HG03521 (cell line): Measurements from ENCODE around the gene ITGA7.
A peak's percentile ranks its signal among the peaks of the same experiment; 100 is the strongest.

Source experiments
- ATAC-seq: cut with Tn5 transposase; IDR thresholded peaks from one replicate; pipeline ENCODE4 v1.9.1; 2021; ENCODE audit warnings: mild to moderate bottlenecking, moderate library complexity; ENCODE audit not compliant: unreplicated experiment

The ITGA7 gene

DNA sequence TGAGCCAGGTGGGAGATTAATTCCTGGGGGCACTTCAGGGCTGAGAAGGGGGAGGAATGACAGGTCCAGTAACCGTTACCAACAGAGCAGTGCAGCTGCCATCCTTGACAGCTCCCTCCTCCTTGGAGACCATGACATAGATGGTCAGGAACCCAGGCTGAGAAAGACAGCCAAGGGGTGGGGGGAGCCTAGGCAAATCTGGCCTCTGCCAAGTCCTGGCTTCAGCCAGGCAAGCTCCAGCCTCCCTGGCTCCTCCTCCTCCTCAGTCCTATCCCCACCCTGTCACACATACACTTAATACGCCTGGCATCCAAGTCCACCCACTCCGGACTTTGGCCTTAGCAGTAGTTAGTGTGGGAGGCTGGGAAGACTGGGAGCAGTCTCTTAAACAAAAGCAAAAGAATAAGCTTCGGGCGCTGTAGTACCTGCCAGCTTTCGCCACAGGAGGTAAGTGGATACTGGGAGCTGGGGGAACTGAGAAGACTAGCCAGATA, 12.4 kb upstream of the ITGA7 start, which contains the start of gene RDH5:
Gene RDH5, plus strand, starts transcription at position 323 of the 494 bp plus-strand sequence. CDS start 792 bp downstream, outside the sequence.
- no peak for ATAC-seq

DNA sequence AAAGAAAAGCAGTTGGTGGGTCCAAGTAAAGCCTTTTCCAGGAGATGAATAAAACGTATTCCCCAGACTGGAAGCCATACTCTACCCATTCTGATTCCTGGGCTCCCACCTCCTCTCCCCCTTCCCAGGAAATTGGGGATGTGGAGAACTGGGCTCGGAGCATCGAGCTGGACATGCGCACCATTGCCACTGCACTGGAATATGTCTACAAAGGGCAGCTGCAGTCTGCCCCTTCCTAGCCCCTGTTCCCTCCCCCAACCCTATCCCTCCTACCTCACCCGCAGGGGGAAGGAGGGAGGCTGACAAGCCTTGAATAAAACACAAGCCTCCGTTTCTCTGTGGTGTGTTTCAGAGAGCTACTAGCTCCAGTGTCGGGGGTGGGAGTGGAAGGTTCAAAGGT, 11.7 kb upstream of the ITGA7 start:
- no peak for ATAC-seq

DNA sequence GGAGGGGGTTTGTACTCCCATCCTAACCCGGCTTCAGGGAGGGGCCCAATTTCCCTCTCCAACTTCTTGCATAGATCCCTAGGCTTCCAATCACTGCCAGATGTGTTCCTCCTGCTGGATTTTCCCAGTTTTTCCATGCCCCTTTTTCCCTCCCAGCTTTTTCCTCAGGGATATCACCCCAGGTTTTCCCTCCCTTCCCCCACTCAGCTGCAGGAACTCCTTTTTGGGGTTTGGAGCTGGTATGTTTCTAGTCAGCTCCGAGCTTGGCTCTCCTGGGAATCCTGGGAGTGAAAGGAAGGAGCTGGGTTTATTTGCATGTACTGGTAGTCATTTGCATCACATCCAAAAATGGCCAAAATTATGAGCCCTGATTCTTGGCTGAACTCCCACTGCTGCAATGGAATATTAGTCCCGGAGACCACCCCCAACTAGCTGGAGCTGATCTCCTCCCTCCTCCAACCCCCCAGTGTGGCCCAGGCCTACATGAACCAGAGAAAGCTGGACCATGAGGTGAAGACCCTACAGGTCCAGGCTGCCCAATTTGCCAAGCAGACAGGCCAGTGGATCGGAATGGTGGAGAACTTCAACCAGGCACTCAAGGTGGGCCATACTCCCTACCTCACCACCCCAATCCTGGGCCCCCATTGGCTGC, 11.0 kb upstream of the ITGA7 start:
- ATAC-seq, result no peak

DNA sequence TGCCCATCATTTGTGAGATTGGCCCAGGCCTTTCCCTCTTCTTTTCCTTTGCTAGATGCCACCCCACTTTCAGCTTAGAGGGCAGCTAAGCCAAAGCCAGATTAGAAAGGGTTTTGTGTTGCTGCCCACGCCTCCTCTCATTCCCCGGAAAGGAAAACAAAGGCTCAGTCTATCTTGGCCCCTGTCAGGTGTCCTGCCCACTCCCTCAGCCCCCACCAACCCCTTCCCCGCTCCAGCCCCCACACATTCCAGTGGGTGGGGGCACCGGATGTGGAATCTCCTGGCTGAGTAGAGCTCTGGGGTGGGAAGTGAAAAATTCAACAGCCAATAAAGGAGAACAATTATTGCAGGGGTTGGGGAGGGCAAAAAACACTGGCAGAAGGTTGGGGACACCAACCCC, 10.3 kb upstream of the ITGA7 start:
- no peak for ATAC-seq

DNA sequence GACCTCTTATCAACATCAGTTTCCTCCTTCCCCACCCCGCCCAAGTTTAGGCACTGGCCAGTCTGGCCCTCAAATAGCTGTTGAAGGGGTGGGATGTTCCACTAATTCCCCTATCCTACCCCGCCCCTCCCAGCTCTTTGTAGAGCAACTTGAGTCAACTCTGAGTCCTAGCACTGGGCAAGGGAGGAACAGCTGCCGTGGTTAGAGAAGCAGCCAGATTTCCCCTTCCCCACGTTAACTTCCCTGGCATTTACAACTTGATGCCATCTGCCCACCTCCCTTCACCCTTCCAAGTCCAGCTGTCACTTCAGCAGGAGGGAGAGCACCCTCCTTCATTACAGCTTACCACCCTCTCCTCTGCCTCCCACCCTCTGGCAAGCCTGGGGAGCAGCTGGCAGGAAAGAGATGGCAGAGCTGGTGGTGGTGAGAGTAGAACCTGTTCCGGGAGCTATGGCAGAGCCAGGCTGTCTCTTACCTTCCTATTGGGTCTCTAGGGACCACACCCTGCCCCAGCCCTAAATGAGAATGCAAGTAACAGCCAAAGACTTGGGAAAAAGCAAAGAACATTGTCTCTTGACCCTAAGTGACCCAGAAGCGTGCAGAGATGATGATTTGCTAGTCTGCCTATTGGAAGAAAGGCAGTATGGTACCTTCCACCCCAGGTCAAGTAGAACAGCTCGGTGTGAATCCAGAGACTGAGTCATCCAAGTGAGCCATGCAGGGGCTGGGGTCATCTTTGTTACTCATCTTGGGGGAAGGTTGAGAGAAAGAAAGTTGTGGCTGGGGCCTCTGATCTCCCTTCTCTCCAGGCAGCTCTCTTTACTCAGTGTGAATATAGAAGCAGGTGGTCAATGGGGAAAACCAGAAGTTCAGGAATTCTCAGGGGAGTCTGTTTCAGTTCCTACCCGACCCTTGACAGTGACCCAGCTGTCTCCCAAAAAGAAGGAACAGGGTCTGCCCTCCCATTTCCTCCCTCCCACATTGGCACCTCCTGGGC, 9.6 kb upstream of the ITGA7 start:
- no peak for ATAC-seq

DNA sequence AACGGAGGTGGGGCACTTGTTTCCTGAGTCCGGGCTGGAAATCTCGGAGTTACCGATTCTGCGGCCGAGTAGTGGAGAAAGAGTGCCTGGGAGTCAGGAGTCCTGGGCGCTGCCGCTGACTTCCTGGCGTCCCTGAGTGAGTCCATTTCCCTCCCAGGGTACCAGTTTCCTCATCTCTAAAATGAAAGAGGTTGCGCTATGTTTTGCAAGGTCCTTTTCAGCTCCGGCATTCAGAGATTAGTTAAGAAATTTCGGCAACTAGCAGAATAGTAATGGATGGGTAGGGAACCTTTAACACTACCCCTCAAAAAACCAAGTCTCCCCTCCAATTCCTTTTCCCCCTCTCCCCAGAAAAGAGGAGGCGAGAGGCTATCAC, 8.9 kb upstream of the ITGA7 start:
- ATAC-seq, result peak; percentile 24

DNA sequence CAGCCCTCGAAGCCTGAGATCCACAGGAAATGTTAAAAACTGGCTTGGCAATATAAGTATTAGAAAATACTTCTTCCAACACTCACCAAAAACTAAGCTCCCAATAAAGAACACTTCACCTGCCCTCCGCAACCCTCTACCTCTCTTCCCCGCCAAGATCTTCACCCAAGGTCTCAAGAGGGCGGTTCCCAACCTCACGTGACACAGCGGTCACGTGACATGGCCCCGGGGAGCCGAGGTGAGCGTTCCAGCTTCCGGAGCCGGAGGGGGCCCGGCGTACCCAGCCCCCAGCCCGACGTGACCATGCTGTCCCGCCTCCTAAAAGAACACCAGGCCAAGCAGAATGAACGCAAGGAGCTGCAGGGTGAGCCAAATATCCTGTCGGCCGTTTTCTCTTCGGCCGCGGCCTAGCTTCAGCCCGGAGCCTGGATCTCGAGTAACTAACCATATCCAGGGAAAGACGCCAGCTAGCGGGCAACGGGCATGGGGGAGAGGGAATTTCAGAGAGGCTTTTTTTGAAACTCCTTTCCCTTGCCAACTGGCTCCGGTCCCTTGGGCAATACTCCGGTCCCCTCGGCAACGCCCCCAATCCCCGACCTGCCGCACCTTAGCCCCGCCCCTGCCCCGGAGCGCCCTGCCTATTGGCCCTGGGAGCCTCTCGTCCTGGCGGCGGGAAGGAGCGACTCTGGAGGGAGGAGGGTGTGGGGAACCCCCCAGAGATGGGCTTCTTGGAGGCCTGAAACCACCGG, 8.3 kb upstream of the ITGA7 start, which contains the start of gene BLOC1S1:
Gene BLOC1S1, plus strand, starts transcription at position 214 of the 749 bp plus-strand sequence. Its CDS starts 6 bp downstream, at position 220.
- peak; percentile 93 for ATAC-seq

DNA sequence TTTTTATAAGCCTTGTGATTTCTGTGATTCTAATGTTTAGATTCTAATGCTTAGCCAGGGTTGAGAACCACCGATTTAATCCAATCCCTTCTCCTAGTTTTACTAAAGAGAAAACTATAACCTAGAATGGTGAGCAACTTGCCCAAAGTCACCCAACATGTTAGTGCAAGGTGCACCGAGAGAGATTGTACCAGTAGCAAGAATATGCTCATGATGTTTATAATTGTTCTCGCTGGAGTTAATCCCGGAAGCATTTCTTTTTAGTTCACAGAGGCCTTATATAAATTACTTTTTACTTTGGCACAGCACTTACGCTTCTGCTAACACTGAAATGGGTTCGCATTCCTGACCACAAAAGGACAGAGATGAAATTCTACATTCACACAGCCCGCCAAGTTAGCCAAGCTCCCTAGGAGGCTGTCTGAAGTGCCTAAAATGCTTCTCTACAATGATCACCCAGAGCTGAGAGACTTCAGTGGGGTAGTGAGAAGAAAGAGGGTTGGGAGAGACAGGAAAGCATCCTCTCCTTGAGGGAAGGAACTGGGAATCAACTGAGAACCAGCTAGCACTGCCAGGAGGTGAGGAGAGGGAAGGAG, 7.6 kb upstream of the ITGA7 start:
- no peak for ATAC-seq

DNA sequence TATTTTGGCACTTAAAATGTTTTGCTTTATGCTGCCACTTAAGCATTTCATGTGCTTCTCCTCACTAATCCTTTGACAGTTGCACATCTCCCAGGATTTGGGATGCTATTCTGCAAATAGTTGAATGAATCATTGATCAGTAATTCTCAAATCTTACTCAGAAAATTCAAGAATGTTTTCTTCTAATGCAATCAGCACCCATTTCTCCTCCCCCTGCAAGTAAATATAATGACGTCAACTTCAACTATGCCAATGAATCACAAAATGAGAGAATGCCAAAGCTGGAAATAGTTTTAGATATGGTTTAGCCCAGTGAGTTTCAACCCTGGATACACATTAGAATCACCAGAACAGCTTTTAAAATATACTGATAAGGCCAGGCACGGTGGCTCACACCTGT, 6.0 kb upstream of the ITGA7 start:
- no peak for ATAC-seq

DNA sequence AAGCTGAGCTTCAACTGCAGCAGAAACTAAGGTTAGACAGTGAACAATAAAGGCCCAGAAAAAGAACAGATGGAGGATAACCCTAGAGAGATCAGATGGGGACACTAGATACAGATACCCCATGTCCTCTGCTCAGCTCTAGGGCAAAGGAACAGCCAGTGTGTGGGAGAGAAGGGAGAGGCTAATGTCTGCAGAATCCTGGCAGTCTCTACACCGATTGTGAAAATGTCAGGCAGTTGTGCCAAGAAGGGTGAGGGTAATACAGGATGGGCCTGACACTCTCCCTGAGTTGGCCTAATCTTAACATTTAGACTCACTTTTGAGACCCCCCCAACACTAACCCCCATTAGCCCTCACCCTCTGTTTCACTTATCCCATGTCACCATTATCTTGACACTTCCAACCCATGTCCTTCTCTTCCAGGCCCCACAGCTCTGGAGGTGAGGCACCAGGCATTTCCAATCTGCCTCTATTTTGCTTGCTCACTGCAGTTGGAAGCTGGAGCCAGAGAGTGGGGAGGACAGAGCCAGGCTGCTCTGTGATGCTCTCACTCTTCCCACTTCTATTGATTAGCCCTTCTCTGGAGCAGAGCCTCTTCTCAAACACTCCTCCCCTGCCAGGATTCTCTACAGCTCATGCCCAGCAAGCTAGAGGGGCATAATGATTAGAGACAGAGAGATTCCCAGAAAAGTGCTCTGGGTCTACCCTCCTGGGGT, 5.2 kb upstream of the ITGA7 start:
- ATAC-seq, result no peak

DNA sequence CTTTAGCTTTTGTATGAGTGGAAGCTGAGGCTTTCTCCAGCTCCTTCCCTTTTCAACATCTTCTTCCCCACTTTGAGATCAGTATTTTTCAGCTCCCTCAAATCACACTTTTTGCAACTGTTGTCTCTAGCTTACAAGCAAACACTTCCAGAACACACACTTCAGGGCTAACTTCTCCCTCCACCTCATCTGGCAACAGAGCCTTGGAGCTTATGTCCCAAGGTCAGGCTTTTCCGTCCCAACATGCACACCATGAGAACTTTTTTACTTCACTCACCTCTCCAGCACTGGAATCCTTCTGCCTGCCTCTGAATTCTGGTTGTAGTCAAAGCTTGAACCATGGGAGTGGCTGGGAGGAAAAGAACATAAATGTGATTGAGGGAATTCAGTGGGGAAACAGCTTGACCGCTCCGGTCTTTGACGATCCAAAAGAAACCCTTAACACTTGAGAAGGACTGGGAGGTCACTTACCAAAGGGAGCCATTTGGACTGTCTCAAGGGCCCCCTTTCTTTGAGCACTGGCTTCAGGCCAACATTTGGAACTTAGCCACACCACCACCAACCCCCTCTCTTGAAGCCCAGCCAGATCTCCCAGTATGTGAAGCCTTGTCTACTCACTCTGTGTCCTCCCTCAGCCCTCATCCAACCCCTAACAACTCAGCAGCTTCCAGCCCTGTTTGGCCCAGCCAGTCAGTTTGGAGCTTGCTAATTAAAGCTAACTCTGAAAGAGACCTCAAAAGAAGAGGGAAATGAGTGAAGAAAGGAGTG, 4.3 kb upstream of the ITGA7 start:
- no peak for ATAC-seq

DNA sequence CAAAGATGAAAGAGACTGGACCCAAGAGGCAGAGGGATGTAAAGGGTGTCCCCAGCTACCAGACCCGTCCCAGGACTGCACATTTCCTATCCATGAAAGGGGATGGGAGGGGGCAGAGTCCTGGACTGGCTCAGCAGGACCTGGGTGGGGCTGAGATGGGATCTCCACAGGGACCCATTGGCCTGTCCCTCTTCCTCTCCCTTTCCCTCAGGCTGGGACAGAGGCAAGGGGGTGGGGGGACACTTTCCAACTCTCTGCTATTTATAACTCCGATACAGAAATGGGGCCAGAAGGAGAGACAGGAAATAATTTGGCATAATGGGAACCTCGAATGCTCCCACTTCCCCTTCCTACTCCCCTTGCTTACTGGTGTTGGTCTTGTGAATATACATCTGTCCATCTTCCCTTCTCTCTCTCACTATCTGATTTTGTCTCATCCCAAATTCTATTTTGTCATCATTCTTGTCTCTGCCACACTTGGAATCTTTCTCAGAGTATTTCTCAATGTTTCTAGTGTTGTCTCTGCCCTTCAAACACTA, 1.1 kb upstream of the ITGA7 start:
- no peak for ATAC-seq

DNA sequence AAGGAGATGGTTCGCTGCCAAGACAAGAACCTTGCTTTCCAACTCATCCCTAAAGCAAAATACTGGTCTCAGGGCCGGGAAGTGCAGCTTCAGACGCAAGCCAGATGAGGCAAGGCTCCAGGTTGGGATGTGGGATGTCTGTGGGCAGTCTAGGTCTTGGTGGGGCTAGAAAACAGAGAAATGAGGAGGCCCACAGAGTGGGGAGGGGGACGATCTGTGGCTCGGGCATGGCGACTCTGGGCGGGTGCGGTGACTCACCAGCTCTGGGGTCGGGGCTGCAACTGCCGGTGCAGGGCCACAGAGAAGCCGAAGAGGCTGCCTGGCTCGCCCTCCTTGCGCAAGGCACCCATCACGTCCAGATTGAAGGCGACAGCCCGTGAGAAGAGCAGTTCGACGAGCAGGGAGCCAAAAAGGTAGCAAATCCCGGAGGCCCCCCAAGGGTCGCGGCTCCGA, 459 bp downstream of the ITGA7 start:
- ATAC-seq, result no peak

DNA sequence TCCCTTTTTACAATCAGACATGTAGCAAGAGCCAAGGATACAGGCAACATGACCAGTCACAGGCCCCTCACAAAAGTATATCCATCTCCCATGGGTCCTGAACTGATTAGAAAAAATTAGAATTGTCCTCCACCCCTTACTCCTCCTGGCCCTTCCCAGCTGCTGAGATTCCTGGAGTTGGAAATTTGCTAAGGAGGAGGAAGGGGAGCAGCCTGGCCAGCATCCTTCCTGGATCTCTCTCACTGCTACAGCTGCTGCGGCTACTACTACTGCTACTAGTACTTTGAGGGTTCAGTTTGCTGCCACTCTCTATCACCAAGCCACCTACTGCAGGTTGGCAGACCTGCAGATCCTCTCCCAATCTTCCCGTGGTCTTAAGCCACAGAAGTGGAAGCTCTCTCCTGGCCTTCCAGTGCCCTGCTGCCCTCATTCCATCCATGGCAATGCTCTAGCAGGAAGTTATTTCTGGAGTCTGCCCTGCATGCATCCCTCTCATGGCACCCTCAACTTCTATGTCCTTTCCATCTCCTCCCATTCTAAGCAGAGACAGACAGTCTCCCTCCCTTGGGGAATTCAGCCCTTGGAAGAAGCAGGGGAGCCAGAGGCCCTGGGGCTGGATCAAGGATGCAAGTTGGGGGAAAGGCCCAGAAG, 1.0 kb downstream of the ITGA7 start:
- ATAC-seq, result no peak

DNA sequence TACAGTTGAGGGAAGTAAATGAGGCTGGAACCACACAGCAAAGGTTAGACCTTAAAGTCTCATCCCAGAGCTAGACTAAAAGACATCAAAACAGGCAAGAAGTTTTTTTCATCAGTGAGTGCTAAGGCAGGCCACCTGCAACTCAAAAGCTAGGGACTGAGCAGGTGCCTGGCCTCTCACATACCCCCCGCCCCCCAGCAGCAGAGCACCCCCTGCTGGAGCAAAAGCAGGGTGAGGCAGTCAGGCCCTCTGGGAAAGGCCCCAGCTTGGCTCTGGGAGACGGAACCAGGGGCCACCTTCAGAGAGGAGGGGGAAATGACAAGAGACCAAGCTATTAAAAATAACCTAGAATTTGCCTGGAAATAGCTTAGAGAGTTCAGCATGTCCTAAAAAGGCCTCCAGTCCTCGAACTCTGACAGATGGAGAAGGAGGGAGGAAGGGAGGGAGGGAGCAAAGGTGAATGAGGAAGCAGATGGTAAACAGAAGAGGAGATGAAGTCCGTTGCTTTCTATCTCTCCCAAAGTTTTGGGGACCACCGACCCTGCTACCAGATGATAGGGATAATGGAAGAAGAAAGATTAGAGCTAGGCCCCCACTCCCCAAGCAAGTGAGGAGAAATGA, 1.8 kb downstream of the ITGA7 start:
- ATAC-seq, result no peak

DNA sequence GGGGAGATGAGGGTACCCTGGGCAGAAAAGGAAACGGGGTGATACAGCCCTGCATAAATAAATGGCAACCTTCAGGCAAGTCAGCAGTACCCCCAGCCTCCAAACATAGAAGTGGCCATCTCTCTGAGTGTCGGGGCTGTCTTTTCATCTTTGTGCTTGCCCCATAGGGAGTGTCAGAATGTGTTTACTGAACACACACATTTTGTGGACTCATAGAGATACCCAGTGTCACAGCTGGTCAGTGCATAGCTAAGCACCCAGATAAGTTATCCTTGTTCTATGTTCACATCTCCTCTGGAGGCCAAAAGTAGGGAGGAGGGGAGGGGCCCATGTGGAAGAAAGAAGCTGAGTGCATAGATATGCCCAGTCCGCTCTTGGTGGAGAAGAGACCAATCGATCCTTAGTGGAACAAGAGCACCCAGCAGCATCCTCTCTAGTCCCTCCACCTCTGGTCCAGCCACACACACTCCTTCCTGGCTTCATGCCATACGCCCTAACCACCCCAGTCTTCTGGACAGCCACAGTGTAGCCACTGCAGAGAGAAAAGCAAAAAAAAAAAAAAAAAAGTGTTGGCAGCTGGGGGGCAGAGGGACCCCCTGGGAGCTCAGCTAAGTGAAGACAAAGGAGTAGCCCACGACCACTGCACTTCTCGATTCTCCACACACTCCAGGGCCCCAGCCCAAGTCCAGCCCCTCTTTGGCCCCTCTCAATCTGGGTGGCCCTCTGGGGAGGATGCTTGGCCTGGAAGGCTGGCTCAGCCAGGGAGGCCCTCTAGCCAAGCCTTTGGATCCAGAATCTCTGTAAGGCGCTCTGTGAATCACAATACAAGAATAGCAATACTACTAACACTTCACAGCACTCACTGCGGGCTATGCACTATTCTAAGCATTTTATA, 2.6 kb downstream of the ITGA7 start:
- no peak for ATAC-seq
